Measurements from ENCODE around the gene WAPL. TPM values are rescaled to one million over a fixed set of nuclear protein-coding genes. Genes with fewer than 3 reads are reported as not detected.

Gene WAPL
- polyA plus RNA-seq, 1 donor from 2014 or later: 30.6 TPM

GRCh38 chr10:86504510-86504909, 17.1 kb downstream of the WAPL start:
- Histone ChIP-seq H3K27me3 (ENCODE audit: insufficient read depth, low read depth, low read length) (no peaks in the 10 kb centered on the region), H3K36me3 (ENCODE audit: insufficient read depth, low read length) (no peaks in the 10 kb centered on the region), H2AFZ (ENCODE audit: low read depth, low read length) (no peak overlapping the region), H3K4me3 (ENCODE audit: low read length) (no peak overlapping the region), H3K27ac (ENCODE audit: low read length) (no peak overlapping the region), H3K9ac (ENCODE audit: low read length) (no peak overlapping the region), H3K9me3 (ENCODE audit: low read length) (no peaks in the 10 kb centered on the region), H3K4me2 (ENCODE audit: low read length) (no peak overlapping the region), H4K20me1 (ENCODE audit: insufficient read depth) (no peaks in the 10 kb centered on the region), H3K9me2 (ENCODE audit: insufficient read depth, low read length) (no peaks in the 10 kb centered on the region), H3K79me2 (replicated peaks; ENCODE audit: insufficient read depth, low read length) (peaks cover 48% of the 10 kb centered on the region), H3F3A (ENCODE audit: insufficient read depth, low read length, poor library complexity, severe bottlenecking) (no peaks in the 10 kb centered on the region)
- TF ChIP-seq RAD21 (conservative IDR thresholded peaks at IDR 0.05) (no peak), EP300 (conservative IDR thresholded peaks at IDR 0.05; ENCODE audit: poor library complexity, severe bottlenecking) (no peak), MXI1 (conservative IDR thresholded peaks at IDR 0.05; ENCODE audit: poor library complexity, severe bottlenecking) (no peak), REST (IDR thresholded peaks at IDR 0.05; ENCODE audit: borderline replicate concordance) (no peak), TAF1 (IDR thresholded peaks at IDR 0.05; ENCODE audit: low read depth) (no peak), POLR2AphosphoS5 (IDR thresholded peaks at IDR 0.05) (no peak), SMC3 (conservative IDR thresholded peaks at IDR 0.05; ENCODE audit: poor library complexity) (no peak), EZH2 (IDR thresholded peaks at IDR 0.05; ENCODE audit: borderline replicate concordance, insufficient read depth, low read length, poor library complexity, severe bottlenecking) (no peak), CTCF (IDR thresholded peaks at IDR 0.05; ENCODE audit: poor library complexity, severe bottlenecking) (no peak)

- Histone ChIP-seq H4K20me1 (ENCODE audit: insufficient read depth) (no peaks in the 10 kb centered on the region), H2AFZ (ENCODE audit: low read depth, low read length) (no peak overlapping the region), H3K79me2 (replicated peaks; ENCODE audit: insufficient read depth, low read length) (peaks cover 18% of the 10 kb centered on the region), H3K4me2 (ENCODE audit: low read length) (no peak overlapping the region), H3K36me3 (ENCODE audit: insufficient read depth, low read length) (peaks cover 4% of the 10 kb centered on the region), H3K4me3 (ENCODE audit: low read length) (no peak overlapping the region), H3K27me3 (ENCODE audit: insufficient read depth, low read depth, low read length) (no peaks in the 10 kb centered on the region), H3F3A (ENCODE audit: insufficient read depth, low read length, poor library complexity, severe bottlenecking) (no peaks in the 10 kb centered on the region), H3K9me3 (ENCODE audit: low read length) (no peaks in the 10 kb centered on the region), H3K9me2 (ENCODE audit: insufficient read depth, low read length) (no peaks in the 10 kb centered on the region), H3K9ac (ENCODE audit: low read length) (no peak overlapping the region), H3K27ac (ENCODE audit: low read length) (no peak overlapping the region)
- TF ChIP-seq CTCF (IDR thresholded peaks at IDR 0.05; ENCODE audit: poor library complexity, severe bottlenecking) (no peak), EZH2 (IDR thresholded peaks at IDR 0.05; ENCODE audit: borderline replicate concordance, insufficient read depth, low read length, poor library complexity, severe bottlenecking) (no peak), EP300 (conservative IDR thresholded peaks at IDR 0.05; ENCODE audit: poor library complexity, severe bottlenecking) (no peak), POLR2AphosphoS5 (IDR thresholded peaks at IDR 0.05) (no peak), SMC3 (conservative IDR thresholded peaks at IDR 0.05; ENCODE audit: poor library complexity) (no peak), TAF1 (IDR thresholded peaks at IDR 0.05; ENCODE audit: low read depth) (no peak), RAD21 (conservative IDR thresholded peaks at IDR 0.05) (no peak), REST (IDR thresholded peaks at IDR 0.05; ENCODE audit: borderline replicate concordance) (no peak), MXI1 (conservative IDR thresholded peaks at IDR 0.05; ENCODE audit: poor library complexity, severe bottlenecking) (no peak)
Measured at GRCh38 chr10:86500846-86501245, 20.7 kb downstream of the WAPL start.

All from neural cell (in vitro differentiated cells).